ENCODE measurements around the gene COL7A1. TPM values are rescaled to one million over a fixed set of nuclear protein-coding genes. Genes with fewer than 3 reads are reported as not detected.

Gene COL7A1
- 11.2 and 25.3 TPM in 2 replicates for total RNA-seq (ENCODE audit: low replicate concordance)

DNA sequence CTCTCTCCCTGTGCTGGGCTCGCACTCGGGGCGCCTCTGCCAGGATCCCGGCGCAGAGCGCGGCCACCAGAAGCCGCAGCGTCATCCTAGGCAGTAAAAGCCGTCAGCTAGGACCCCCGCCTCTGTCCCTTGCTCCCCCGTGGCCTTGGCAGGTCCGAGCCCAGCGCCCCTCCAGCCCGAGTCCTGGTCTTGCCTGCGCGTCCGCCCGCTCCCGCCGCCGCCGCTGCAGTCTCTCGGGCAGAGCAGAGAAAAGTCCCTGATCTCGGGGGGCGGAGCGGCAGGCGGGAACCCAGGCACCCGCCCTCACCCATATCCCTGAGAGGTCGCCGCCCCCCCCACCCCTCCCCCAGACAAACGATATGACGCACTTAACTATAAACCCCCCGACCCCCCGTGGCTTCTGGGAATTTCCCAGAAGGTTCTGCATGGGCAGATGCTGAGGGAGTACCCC is at the start of gene COL7A1:
COL7A1 (minus strand) TSS at position 255 of the 451 bp plus-strand sequence; CDS start at position 85, 170 bp downstream.

DNA sequence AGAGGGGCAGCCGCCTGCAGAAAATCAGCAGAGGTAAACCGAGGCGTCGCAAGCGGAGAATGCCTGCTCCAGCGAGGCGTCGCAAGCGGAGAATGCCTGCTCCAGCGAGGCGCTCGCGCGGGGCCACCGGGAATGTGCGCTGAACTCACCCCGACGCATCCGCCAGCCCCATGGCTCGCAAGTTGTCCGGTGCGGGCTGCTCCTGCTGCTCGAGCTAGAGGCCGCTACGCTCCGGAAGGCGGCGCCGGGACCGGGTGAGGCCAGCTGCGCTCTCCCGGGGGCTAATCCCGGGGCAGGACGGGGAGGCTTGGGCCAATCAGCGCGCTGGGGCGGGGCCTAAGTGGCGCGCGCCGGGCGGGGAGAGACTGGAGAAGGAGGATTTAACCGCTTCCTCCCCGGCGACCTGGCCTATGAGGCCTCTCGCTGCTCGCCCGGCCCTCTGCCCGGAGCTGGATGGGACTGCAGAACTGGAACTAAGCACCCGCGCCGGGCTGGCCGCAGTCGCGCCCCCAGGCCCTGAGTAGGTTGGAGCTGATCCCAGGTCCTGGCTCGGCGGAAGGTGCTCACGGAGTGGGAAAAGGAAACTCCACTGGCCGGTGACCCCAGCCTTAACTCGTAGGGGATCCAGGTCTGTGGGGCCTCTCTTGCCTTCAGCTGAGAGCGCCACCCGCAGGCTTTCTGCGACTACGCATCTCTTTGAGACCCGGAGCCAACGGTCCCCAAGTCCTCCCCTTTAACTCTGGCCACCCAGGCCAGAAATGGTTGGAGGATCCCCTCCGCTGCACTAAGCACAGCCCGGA is 40.3 kb upstream of the COL7A1 start, which contains the start of gene SLC26A6:
SLC26A6 (minus strand) TSS at position 240 of the 800 bp plus-strand sequence; CDS start at position 172, 68 bp downstream.

DNA sequence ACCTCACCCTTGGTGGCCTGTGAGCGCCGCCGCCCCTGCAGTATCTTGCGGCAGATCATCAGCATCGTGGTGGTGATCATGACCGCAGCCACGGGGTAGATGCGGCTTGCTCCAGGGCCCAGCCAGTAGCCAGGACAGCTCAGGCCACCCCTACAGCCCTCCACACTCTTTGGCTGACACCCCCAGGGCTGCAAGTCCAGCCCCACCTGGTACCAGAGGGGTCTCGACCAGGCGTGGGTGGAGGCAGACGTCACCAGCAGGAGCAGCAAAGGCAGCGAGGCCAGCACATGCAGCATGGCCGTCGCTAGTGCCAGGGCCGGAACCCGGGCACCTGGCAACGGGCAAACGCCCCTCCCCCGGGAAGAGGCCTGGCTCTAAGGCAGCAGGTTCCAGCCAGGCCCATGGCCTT is 26.3 kb upstream of the COL7A1 start, which contains the start of gene TMEM89:
TMEM89 (minus strand) TSS at position 309 of the 409 bp plus-strand sequence; CDS start at position 296, 13 bp downstream.

DNA sequence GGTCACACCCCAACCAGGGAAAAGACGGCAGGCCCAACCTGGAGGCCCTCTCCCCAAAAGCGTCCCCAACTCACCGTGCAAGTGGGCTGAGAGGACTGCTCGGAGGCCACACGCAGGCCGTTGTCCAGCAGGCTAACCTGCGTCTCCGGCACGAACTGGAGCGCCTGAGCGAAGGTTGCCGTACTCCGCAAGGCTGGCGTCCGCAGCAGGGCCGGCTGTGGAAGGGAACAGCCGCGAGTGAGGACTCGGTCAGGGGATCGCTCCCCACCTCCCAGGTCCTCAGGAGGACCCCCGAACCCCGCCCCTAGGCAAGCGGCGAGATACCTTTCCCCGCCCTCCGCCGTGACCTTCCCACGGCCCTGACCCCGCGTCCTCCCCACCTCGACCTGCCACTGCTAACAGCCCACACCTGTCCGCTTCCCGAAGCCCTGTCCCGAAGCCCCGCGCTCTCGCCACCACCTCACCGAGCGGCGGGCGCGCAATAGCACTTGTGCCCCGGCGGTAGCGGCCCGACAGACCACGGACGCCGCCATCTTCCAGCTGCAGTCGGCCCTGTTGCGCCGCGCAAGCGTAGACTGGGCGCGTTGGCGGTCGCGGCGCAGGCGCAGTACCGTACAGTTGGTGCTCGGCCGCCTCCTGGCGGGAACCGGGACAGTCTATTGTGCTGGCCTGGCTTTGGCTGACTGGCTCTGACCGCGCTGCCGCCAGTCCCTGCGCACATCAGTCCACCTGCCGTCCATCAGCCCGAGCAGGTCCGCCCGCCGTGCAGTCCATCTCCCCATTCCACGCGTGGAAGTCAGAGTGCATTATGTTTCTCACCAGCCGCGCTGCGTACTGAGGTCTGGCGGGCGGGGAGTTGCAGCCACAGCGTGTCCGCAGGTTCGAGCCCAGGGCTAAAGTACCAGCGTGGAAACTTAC is 14.2 kb upstream of the COL7A1 start, which contains the start of gene UQCRC1:
UQCRC1 (minus strand) TSS at position 559 of the 918 bp plus-strand sequence; CDS start at position 533, 26 bp downstream.

DNA sequence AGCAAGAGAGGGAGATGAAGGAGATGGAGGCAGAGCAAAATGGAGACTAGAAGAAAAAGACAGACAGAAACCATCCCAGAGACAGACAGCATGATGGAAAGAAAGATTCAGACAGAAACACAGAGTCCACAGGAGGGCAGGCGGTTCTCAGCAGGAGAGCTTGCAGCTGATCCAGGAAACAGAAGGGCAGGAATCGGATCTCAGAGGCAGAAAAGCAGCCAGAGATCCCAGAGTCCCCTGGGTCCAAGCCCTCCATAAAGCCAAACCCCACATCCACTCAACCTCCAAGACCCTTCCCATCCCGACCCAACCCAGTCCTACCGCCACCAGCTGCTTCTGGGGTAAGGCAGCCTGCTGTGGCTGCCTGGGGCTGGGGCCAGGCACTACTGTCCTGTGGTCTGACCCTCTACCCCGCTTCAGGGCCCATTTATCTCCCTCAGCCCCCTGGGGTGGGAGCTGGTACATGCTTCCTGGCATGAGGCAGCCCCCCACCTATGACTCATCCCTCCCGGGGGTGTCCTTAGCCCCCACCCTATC is 31.7 kb downstream of the COL7A1 start, which contains the start of gene UCN2:
UCN2 (minus strand) TSS at position 400 of the 537 bp plus-strand sequence. CDS start 657 bp downstream, outside the sequence.

DNA sequence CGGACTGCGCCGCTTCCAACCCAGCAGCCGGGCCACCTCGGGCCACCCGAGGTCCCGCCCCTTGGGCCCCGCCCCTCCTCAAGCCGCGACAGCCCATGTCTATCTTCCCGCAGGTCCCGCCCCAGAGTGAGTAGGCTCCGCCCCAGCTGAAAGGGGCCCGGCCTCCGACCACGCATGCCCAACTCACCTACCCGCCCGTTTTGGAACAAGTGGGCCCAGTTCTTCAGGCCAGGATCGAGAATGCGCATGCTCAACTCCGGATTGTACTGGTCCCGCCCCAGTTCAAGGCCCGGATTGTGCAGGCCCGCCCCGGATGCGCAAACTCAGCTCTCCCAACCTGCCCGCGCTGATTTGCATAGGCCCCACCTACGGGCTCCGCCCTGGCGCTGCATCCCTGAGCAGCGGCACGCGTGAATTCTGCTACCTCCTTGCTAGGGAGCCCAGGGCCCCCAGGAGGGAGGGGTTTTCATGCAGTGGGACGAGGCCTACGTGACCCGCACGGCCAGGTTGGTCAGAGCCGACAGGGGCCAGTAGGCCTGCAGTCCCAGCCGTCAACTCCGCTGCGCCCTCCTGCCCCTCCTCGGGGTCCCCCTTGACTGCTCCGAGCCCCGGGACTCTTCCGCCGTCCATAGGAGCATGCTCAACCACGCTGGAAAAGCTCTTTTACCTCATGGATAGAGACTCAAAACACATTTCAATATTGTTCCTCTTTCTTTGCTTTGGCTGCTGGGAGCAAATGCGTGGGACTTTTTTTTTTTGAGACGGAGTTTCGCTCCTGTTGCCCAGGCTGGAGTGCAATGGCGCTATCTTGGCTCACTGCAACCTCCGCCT is 38.1 kb downstream of the COL7A1 start, which contains the start of gene PFKFB4:
PFKFB4 (minus strand) TSS at position 8 of the 831 bp plus-strand sequence. CDS start 26 bp downstream, outside the sequence.

Other genes starting within 250 kb of the COL7A1 start
- gene FBXW12, start 223.1 kb downstream of the COL7A1 start, total RNA-seq (ENCODE audit: low replicate concordance): 0.08 TPM in 1 of 2 replicates, not detected in the other
- 14.3 and 44.0 TPM in 2 replicates for gene PLXNB1, start 165.2 kb downstream of the COL7A1 start, total RNA-seq (ENCODE audit: low replicate concordance)
- gene CCDC51, start 155.2 kb downstream of the COL7A1 start, total RNA-seq (ENCODE audit: low replicate concordance): 20.8 and 28.3 TPM in 2 replicates
- gene TMA7, start 155.1 kb downstream of the COL7A1 start, total RNA-seq (ENCODE audit: low replicate concordance): 106 and 447 TPM in 2 replicates
- gene ATRIP, start 148.6 kb downstream of the COL7A1 start, total RNA-seq (ENCODE audit: low replicate concordance): 4.2 and 5.7 TPM in 2 replicates
- 88.9 and 137 TPM in 2 replicates for gene SHISA5, start 91.2 kb downstream of the COL7A1 start, total RNA-seq (ENCODE audit: low replicate concordance)
- gene PFKFB4, start 38.5 kb downstream of the COL7A1 start, total RNA-seq (ENCODE audit: low replicate concordance): 4.3 and 17.1 TPM in 2 replicates
- under 0.01 and 0.68 TPM in 2 replicates for gene UCN2, start 31.5 kb downstream of the COL7A1 start, total RNA-seq (ENCODE audit: low replicate concordance)
- 388 and 396 TPM in 2 replicates for gene UQCRC1, start 14.3 kb upstream of the COL7A1 start, total RNA-seq (ENCODE audit: low replicate concordance)
- not detected in 2 replicates for gene TMEM89, start 26.4 kb upstream of the COL7A1 start, total RNA-seq (ENCODE audit: low replicate concordance)
- gene SLC26A6, start 40.1 kb upstream of the COL7A1 start, total RNA-seq (ENCODE audit: low replicate concordance): 13.0 and 19.7 TPM in 2 replicates
- gene CELSR3, start 67.6 kb upstream of the COL7A1 start, total RNA-seq (ENCODE audit: low replicate concordance): 0.35 and 0.45 TPM in 2 replicates
- 7.7 and 11.1 TPM in 2 replicates for gene NCKIPSD, start 90.6 kb upstream of the COL7A1 start, total RNA-seq (ENCODE audit: low replicate concordance)
- gene IP6K2, start 121.9 kb upstream of the COL7A1 start, total RNA-seq (ENCODE audit: low replicate concordance): 44.2 and 48.3 TPM in 2 replicates

Data from smooth muscle cell of the coronary artery (primary cell).